Measurements from ENCODE around the gene NCSTN. TPM values are rescaled to one million over a fixed set of nuclear protein-coding genes. Genes with fewer than 3 reads are reported as not detected.

The NCSTN gene
- total and polyA plus RNA-seq, 2 of the 13 experiments (the other 11 are each of a cell fraction or from before 2014, with no cell fraction given) = 44.2 to 247 TPM

GRCh38 chr1:160360227-160360695, 17.1 kb downstream of the NCSTN start:
- Histone ChIP-seq H3K27me3 (ENCODE audit: control insufficient read depth in 1 of 2, insufficient read depth in 2 of 2, low read length in 2 of 2) (no peaks in the 10 kb centered on the region), H3K79me2 (ENCODE audit: insufficient read depth, low read length) (no peaks in the 10 kb centered on the region), H3K4me3 (replicated peaks in 1 of 3; ENCODE audit: insufficient read depth in 1 of 3, low read depth in 2 of 3, low read length in 3 of 3) (no peak overlapping the region), H3K27ac (ENCODE audit: extremely low read length, insufficient read depth, low read length) (no peak overlapping the region), H2AFZ (ENCODE audit: low read length) (no peak overlapping the region), H4K20me1 (ENCODE audit: insufficient read depth, low read length) (no peaks in the 10 kb centered on the region), H3K4me1 (ENCODE audit: insufficient read depth, low read length) (peaks cover 7% of the 10 kb centered on the region; the same call in 1 of the 2 replicates), H3K4me2 (ENCODE audit: low read depth, low read length) (no peak overlapping the region), H3K9me3 (ENCODE audit: low read length) (no peaks in the 10 kb centered on the region), H3K36me3 (replicated peaks in 1 of 2; ENCODE audit: control insufficient read depth in 1 of 2, insufficient read depth in 2 of 2, low read length in 2 of 2) (peaks cover 13 to 33% of the 10 kb centered on the region in 2 experiments), H3K9ac (ENCODE audit: insufficient read depth, low read depth, low read length) (no peak overlapping the region)
- POLR2A ChIA-PET = no interaction called here
- TF ChIP-seq AGO2 (optimal IDR thresholded peaks at IDR 0.05; ENCODE audit: low read depth, low read length) = peak; percentile 21
- TF ChIP-seq, protein P1, sequence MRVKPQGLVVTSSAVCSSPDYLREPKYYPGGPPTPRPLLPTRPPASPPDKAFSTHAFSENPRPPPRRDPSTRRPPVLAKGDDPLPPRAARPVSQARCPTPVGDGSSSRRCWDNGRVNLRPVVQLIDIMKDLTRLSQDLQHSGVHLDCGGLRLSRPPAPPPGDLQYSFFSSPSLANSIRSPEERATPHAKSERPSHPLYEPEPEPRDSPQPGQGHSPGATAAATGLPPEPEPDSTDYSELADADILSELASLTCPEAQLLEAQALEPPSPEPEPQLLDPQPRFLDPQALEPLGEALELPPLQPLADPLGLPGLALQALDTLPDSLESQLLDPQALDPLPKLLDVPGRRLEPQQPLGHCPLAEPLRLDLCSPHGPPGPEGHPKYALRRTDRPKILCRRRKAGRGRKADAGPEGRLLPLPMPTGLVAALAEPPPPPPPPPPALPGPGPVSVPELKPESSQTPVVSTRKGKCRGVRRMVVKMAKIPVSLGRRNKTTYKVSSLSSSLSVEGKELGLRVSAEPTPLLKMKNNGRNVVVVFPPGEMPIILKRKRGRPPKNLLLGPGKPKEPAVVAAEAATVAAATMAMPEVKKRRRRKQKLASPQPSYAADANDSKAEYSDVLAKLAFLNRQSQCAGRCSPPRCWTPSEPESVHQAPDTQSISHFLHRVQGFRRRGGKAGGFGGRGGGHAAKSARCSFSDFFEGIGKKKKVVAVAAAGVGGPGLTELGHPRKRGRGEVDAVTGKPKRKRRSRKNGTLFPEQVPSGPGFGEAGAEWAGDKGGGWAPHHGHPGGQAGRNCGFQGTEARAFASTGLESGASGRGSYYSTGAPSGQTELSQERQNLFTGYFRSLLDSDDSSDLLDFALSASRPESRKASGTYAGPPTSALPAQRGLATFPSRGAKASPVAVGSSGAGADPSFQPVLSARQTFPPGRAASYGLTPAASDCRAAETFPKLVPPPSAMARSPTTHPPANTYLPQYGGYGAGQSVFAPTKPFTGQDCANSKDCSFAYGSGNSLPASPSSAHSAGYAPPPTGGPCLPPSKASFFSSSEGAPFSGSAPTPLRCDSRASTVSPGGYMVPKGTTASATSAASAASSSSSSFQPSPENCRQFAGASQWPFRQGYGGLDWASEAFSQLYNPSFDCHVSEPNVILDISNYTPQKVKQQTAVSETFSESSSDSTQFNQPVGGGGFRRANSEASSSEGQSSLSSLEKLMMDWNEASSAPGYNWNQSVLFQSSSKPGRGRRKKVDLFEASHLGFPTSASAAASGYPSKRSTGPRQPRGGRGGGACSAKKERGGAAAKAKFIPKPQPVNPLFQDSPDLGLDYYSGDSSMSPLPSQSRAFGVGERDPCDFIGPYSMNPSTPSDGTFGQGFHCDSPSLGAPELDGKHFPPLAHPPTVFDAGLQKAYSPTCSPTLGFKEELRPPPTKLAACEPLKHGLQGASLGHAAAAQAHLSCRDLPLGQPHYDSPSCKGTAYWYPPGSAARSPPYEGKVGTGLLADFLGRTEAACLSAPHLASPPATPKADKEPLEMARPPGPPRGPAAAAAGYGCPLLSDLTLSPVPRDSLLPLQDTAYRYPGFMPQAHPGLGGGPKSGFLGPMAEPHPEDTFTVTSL (CRISPR knock-in tag; IDR thresholded peaks at IDR 0.05; ENCODE audit: borderline replicate concordance) = no peak
- CTCF ChIA-PET (ENCODE audit: low intra/inter-chr PET ratio, low total read pairs) = no interaction called here
- FAIRE-seq (no peak), ATAC-seq (no peak), DNase-seq (ENCODE audit: low spot score) (no peak)
- WGBS (ENCODE audit: low lambda C conversion rate) = 93% methylated on average over 8 of the region's 8 CpGs
- in situ Hi-C loops (cut with HindIII; ENCODE audit: extremely low pct_ligation_motif_present, low pct_unique_long_range_greater_than_20kb) = no loop called here
- intact Hi-C loops (cut with micrococcal nuclease; ENCODE audit: unreplicated experiment) = no loop called here
- no TSS peak for BruUV-seq (replicated peaks)

Measured in HepG2 (cell line).